Mucosa of rectum (tissue), 2 donors: ENCODE results near the gene KDM3A.

Source experiments
- H3K27ac ChIP-seq, 2 donors: one replicate each; pipeline ENCODE4 v1.7.0; 2013; ENCODE audit warnings: inconsistent platforms in 2 of 2, low read depth in 2 of 2, low read length in 2 of 2
- H3K27me3 ChIP-seq, 2 donors: one replicate each; pipeline ENCODE4 v1.7.0; 2013; ENCODE audit warnings: low read length in 2 of 2; ENCODE audit not compliant: control insufficient read depth in 2 of 2, insufficient read depth in 2 of 2
- H3K36me3 ChIP-seq, 2 donors: one replicate each; pipeline ENCODE4 v1.7.0; 2013; ENCODE audit warnings: low read length in 2 of 2; ENCODE audit not compliant: control insufficient read depth in 2 of 2, insufficient read depth in 2 of 2
- H3K4me1 ChIP-seq, 2 donors: one replicate each; pipeline ENCODE4 v1.7.0; 2013; ENCODE audit warnings: low read length in 2 of 2, mild to moderate bottlenecking in 1 of 2; ENCODE audit not compliant: control insufficient read depth in 2 of 2, insufficient read depth in 2 of 2
- H3K4me3 ChIP-seq, 2 donors: one replicate each; pipeline ENCODE4 v1.7.0; 2013; ENCODE audit warnings: low read length in 2 of 2
- H3K9ac ChIP-seq, 2 donors: one replicate each; pipeline ENCODE4 v1.7.0; 2013; ENCODE audit warnings: low read length in 2 of 2, low read depth in 1 of 2, mild to moderate bottlenecking in 1 of 2
- H3K9me3 ChIP-seq, 2 donors: one replicate each; pipeline ENCODE4 v1.7.0; 2013; ENCODE audit warnings: low read length in 2 of 2; ENCODE audit not compliant: control insufficient read depth in 2 of 2
- donor health status: healthy.
- donor health status: Normal muscosa, but diverticular disease.

KDM3A gene

GRCh38 chr2:86446060-86446459 lies 4.9 kb downstream of the KDM3A start:
- H3K9me3 ChIP-seq = no peaks in the 10 kb centered on the region
- peaks cover 23% of the 10 kb centered on the region in 2 donors for H3K36me3 ChIP-seq

DNA sequence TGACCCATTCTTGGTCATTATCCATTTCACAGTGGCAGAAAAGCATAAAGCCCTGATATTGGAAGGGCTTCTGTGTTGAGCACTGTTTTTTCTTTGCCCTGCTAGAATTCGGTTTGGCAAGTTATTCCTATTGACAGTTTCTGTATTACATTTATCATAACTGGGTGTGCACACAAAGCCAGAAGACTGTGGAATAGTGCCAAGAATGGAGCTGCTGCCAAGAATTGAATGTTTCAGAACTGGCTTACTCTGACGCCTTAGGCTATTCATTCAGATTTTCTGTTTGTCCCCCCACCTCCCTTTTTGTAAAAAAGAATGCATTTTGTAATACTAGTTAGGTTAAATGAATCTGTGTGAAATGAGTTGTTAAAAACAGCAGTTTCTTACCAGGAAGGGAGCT lies 12.7 kb downstream of the KDM3A start:
- peaks cover 4 to 6% of the 10 kb centered on the region in 2 donors for H3K4me1 ChIP-seq
- H3K9me3 ChIP-seq = no peaks in the 10 kb centered on the region
- H3K9ac ChIP-seq = no peak overlapping the region
- no peak overlapping the region for H3K4me3 ChIP-seq
- no peaks in the 10 kb centered on the region for H3K27me3 ChIP-seq
- peaks cover 60 to 61% of the 10 kb centered on the region in 2 donors for H3K36me3 ChIP-seq
- no peak overlapping the region for H3K27ac ChIP-seq

More at GRCh38 chr2:86446060-86446459, 4.9 kb downstream of the KDM3A start:
- Histone ChIP-seq H3K27me3 (no peaks in the 10 kb centered on the region), H3K4me1 (peaks cover 15 to 18% of the 10 kb centered on the region in 2 donors), H3K9ac (no peak overlapping the region), H3K27ac (no peak overlapping the region), H3K4me3 (no peak overlapping the region)

DNA sequence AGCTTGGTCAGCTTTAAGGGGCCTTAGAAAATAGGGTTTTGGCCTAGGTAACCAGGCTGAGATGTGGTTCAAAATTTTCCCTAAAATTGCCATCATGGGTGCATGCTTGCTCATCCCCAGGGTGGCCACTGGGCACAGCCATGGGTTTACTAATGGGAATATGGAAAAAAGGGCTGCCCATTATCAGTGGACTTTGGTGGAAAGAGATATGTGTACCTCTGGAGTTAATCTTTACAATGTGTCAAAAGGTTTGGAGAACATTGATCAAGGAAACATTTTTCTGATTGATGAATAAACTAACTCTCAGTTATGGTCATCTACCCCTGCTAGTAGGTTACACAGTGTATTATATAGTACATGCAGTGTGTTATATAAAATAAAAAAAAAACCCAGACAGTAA lies 13.1 kb downstream of the KDM3A start:
- H3K27ac ChIP-seq = no peak overlapping the region
- H3K27me3 ChIP-seq = no peaks in the 10 kb centered on the region
- H3K4me3 ChIP-seq = no peak overlapping the region
- H3K9me3 ChIP-seq = no peaks in the 10 kb centered on the region
- H3K4me1 ChIP-seq = peaks cover 4 to 6% of the 10 kb centered on the region in 2 donors
- H3K36me3 ChIP-seq = peaks cover 63 to 64% of the 10 kb centered on the region in 2 donors
- H3K9ac ChIP-seq = no peak overlapping the region

DNA sequence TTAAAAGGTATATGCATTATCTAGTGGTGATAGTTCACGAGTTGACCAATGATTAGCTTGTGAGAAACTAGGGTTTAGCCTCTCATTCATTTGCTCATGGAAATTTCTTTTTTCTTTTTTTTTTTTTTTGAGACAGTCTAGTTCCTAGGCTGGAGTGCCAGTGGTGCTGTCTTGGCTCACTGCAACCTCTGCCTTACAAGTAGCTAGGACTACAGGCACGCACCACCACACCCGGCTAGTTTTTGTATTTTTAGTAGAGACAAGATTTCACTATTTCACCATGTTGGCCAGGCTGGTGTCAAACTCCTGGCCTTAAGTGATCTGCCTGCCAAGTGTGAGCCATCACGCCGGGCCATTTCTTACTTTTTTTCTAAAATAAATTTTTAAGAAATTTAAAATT lies 14.0 kb downstream of the KDM3A start:
- H3K27ac ChIP-seq = no peak overlapping the region
- H3K27me3 ChIP-seq = no peaks in the 10 kb centered on the region
- H3K36me3 ChIP-seq = peaks cover 60 to 61% of the 10 kb centered on the region in 2 donors
- no peak overlapping the region for H3K4me3 ChIP-seq
- peaks cover 4 to 6% of the 10 kb centered on the region in 2 donors for H3K4me1 ChIP-seq
- no peaks in the 10 kb centered on the region for H3K9me3 ChIP-seq
- no peak overlapping the region for H3K9ac ChIP-seq

GRCh38 chr2:86461042-86461743 lies 20.0 kb downstream of the KDM3A start:
- H3K27me3 ChIP-seq = no peaks in the 10 kb centered on the region
- no peaks in the 10 kb centered on the region for H3K9me3 ChIP-seq
- peaks cover 73 to 79% of the 10 kb centered on the region in 2 donors for H3K36me3 ChIP-seq
- no peaks in the 10 kb centered on the region for H3K4me1 ChIP-seq
- no peak overlapping the region for H3K27ac ChIP-seq
- H3K9ac ChIP-seq = no peak overlapping the region
- no peak overlapping the region for H3K4me3 ChIP-seq

GRCh38 chr2:86464652-86465051 lies 23.5 kb downstream of the KDM3A start:
- Histone ChIP-seq H3K9ac (no peak overlapping the region), H3K36me3 (peaks cover 77 to 81% of the 10 kb centered on the region in 2 donors), H3K27ac (no peak overlapping the region)

GRCh38 chr2:86466306-86466705 lies 25.1 kb downstream of the KDM3A start:
- no peaks in the 10 kb centered on the region for H3K27me3 ChIP-seq
- no peak overlapping the region for H3K27ac ChIP-seq
- H3K4me1 ChIP-seq = no peaks in the 10 kb centered on the region
- H3K9me3 ChIP-seq = no peaks in the 10 kb centered on the region
- no peak overlapping the region for H3K4me3 ChIP-seq
- peaks cover 74% of the 10 kb centered on the region in 2 donors for H3K36me3 ChIP-seq
- H3K9ac ChIP-seq = no peak overlapping the region

More at GRCh38 chr2:86464652-86465051, 23.5 kb downstream of the KDM3A start:
- Histone ChIP-seq H3K9me3 (no peaks in the 10 kb centered on the region), H3K4me3 (no peak overlapping the region), H3K27me3 (no peaks in the 10 kb centered on the region), H3K4me1 (no peaks in the 10 kb centered on the region)

DNA sequence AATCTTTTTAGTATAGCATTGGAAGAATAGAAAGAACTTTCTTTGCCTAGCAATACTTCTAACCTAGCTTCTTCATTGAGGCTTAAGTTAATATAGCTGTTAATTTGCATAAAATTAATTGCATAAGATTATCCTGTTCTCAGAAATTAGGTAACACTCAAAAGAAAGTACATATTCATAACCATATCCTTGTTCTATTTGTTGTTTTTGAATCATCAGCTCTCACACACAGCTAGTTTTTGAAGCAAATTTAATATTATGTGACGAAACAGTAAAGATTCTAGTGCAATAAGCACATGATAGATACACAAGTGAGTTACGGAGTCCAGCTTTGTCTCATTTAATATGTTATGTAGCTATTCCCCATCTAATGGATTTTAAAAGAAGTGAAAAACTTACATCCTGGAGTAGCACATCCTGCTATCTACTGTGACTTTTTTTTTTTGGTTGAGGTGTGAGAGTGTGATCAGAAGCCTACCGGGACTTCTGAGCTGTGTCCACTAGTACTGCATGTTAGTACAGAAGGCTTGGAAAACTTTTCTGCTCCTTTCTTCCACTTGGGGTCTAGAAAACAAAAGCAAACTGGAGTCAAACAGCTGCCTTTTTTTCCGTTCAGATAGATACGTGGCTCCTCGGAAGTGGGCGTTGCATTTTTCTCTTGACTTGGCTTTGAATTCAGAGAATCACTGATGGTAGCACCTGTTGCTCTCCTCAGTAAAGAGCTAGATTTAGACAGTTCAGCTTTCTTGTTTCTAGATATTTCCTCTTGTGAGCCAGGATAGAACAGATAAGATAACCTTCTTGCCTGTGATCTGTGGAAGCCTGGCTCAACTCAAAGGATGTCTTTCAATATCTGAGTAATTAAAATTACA lies 27.2 kb downstream of the KDM3A start:
- Histone ChIP-seq H3K27me3 (no peaks in the 10 kb centered on the region), H3K9ac (no peak overlapping the region), H3K4me1 (no peaks in the 10 kb centered on the region), H3K36me3 (peaks cover 77 to 78% of the 10 kb centered on the region in 2 donors), H3K4me3 (no peak overlapping the region), H3K27ac (no peak overlapping the region), H3K9me3 (no peaks in the 10 kb centered on the region)

DNA sequence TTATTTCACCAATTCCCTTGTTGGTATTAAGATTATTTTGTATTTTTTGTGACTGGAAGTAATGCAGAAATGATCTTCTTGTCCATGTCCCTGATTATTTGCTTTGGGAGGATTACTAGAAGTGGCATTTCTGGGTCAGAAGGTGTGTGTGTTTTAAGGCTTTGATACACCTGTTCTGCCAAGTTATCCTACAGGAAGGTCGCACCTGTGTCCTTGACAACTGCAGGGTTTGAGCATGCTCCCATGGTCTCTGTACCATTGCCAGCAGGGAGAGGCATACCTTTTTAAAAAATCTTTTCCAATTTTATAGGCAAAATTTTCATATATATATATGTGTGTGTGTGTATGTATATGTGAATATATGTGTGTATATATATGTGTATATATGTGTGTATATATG lies 29.7 kb downstream of the KDM3A start:
- no peak overlapping the region for H3K9ac ChIP-seq
- H3K4me1 ChIP-seq = no peaks in the 10 kb centered on the region
- no peaks in the 10 kb centered on the region for H3K9me3 ChIP-seq
- H3K27me3 ChIP-seq = no peaks in the 10 kb centered on the region
- no peak overlapping the region for H3K27ac ChIP-seq
- no peak overlapping the region for H3K4me3 ChIP-seq
- peaks cover 74 to 80% of the 10 kb centered on the region in 2 donors for H3K36me3 ChIP-seq

- no peak overlapping the region for H3K9ac ChIP-seq
- no peak overlapping the region for H3K27ac ChIP-seq
- no peaks in the 10 kb centered on the region for H3K27me3 ChIP-seq
- no peaks in the 10 kb centered on the region for H3K4me1 ChIP-seq
- no peak overlapping the region for H3K4me3 ChIP-seq
- peaks cover 71 to 76% of the 10 kb centered on the region in 2 donors for H3K36me3 ChIP-seq
- no peaks in the 10 kb centered on the region for H3K9me3 ChIP-seq
These were observed 30.5 kb downstream of the KDM3A start for GRCh38 chr2:86471637-86472036.
